HEK293 (cell line): ENCODE data around the gene MED20.

Source experiments
- CTCF ChIA-PET: fragments of 350-600 bp; formaldehyde crosslinking; extraction: SDS; loops from one replicate; lab custom pipeline; 2021; ENCODE audit warnings: antibody characterized with exemption; lab: Yijun Ruan, JAX
- POLR2A ChIA-PET: fragments of 300-600 bp; formaldehyde crosslinking; extraction: SDS; loops from one replicate; lab custom pipeline; 2020; ENCODE audit warnings: antibody characterized with exemption, inconsistent platforms; lab: Yijun Ruan, JAX
- H3K27ac ChIP-seq: fragments of 200-500 bp; sonication (Bioruptor generic); 2 replicates; pipeline ENCODE4 v1.5.1; 2014; ENCODE audit warnings: low read depth, low read length, control low read depth, inconsistent platforms; ENCODE audit errors: extremely low read depth
- H3K36me3 ChIP-seq, 2 experiments: fragments of 200-500 bp in 1 of 2; sonication (Bioruptor generic) in 1 of 2; 1 replicate in 1 of 2; 2 replicates in 1 of 2; pipeline ENCODE4 v1.5.1; 2014 to 2017; ENCODE audit warnings: inconsistent platforms in 2 of 2, low read length in 2 of 2; ENCODE audit not compliant: control insufficient read depth in 2 of 2, insufficient read depth in 1 of 2
- H3K4me1 ChIP-seq: fragments of 200-500 bp; sonication (Bioruptor generic); 2 replicates; pipeline ENCODE4 v1.5.1; 2014; ENCODE audit warnings: mild to moderate bottlenecking, low read length, inconsistent platforms; ENCODE audit not compliant: control insufficient read depth, insufficient read depth
- H3K4me3 ChIP-seq: 2 replicates; pipeline ENCODE4 v1.5.1; 2011; ENCODE audit warnings: low read depth, mild to moderate bottlenecking, control low read depth, low read length, moderate library complexity
- H3K9me3 ChIP-seq: fragments of 200-500 bp; sonication (Bioruptor generic); 2 replicates; pipeline ENCODE4 v1.5.1; 2014; ENCODE audit warnings: low read depth, low read length, inconsistent platforms; ENCODE audit not compliant: control insufficient read depth, insufficient read depth
- EGR2 ChIP-seq: fragments of 450-650 bp; formaldehyde crosslinking; IDR thresholded peaks from 2 replicates; pipeline ENCODE4 v1.5.1; 2016; ENCODE audit warnings: low read depth, missing biosample characterization, missing genetic modification characterization
- SCRT2 ChIP-seq: fragments of 450-650 bp; formaldehyde crosslinking; IDR thresholded peaks from 2 replicates; pipeline ENCODE4 v1.5.1; 2016; ENCODE audit warnings: missing biosample characterization, missing genetic modification characterization
- SETDB1 ChIP-seq: IDR thresholded peaks from one replicate; pipeline ENCODE4 v1.6.1; 2017; ENCODE audit warnings: mild to moderate bottlenecking, low read length, moderate library complexity, mixed read lengths; ENCODE audit not compliant: insufficient read length
- SP3 ChIP-seq: fragments of 450-650 bp; formaldehyde crosslinking; IDR thresholded peaks from 2 replicates; pipeline ENCODE4 v1.5.1; 2016; ENCODE audit warnings: missing biosample characterization, missing genetic modification characterization
- TRIM28 ChIP-seq: IDR thresholded peaks from 2 replicates; pipeline ENCODE4 v1.6.1; 2011; ENCODE audit warnings: low read length, control low read depth, borderline replicate concordance
- ZBTB1 ChIP-seq: fragments of 450-650 bp; formaldehyde crosslinking; IDR thresholded peaks from 2 replicates; pipeline ENCODE4 v1.5.1; 2016; ENCODE audit warnings: missing biosample characterization, missing genetic modification characterization
- ZBTB7A ChIP-seq: fragments of 450-650 bp; formaldehyde crosslinking; IDR thresholded peaks from 2 replicates; pipeline ENCODE4 v1.5.1; 2016; ENCODE audit warnings: low read depth, missing biosample characterization, missing genetic modification characterization
- ZNF311 ChIP-seq: fragments of 450-650 bp; formaldehyde crosslinking; IDR thresholded peaks from 2 replicates; pipeline ENCODE4 v1.5.1; 2017; ENCODE audit warnings: missing biosample characterization, missing genetic modification characterization, borderline replicate concordance
- TF ChIP-seq, protein P1 (sequence below): fragments of 450-650 bp; formaldehyde crosslinking; IDR thresholded peaks from 2 replicates; pipeline ENCODE4 v1.5.1; 2016; ENCODE audit warnings: missing biosample characterization, missing genetic modification characterization
- TF ChIP-seq, protein P2 (sequence below): fragments of 450-650 bp; formaldehyde crosslinking; IDR thresholded peaks from 2 replicates; pipeline ENCODE4 v1.5.1; 2017; ENCODE audit warnings: missing biosample characterization, missing genetic modification characterization
- TF ChIP-seq, protein P3 (sequence below): fragments of 450-650 bp; formaldehyde crosslinking; IDR thresholded peaks from 2 replicates; pipeline ENCODE4 v1.5.1; 2016; ENCODE audit warnings: missing biosample characterization, missing genetic modification characterization, borderline replicate concordance
- TF ChIP-seq, protein P4 (sequence below): fragments of 450-650 bp; formaldehyde crosslinking; IDR thresholded peaks from 2 replicates; pipeline ENCODE4 v1.5.1; 2017; ENCODE audit warnings: missing biosample characterization, mild to moderate bottlenecking, missing genetic modification characterization, moderate library complexity
- TF ChIP-seq, protein P5 (sequence below): fragments of 450-650 bp; formaldehyde crosslinking; optimal IDR thresholded peaks from 2 replicates; pipeline ENCODE3; 2016; ENCODE audit warnings: missing biosample characterization, mild to moderate bottlenecking, missing genetic modification characterization

Gene MED20

DNA sequence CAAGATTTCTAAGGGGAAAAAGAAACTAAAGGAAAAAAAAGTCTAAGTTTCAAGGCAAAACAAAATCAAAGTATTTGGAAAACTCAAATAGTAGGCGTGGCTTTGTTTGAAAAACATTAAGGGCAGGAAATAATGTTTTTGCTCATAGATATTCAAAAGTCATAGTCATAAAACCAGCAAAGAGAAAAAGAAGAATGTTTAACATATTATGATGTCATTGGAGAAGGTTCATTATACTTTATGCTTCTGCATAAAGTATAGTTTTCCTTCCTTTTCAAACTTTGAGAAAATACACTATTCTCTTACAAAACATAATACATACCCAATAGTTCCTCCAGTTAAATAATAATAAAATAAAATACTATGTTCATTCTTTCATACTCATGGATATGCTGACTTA, 39.4 kb downstream of the MED20 start (continued):
- TF ChIP-seq, protein P1, sequence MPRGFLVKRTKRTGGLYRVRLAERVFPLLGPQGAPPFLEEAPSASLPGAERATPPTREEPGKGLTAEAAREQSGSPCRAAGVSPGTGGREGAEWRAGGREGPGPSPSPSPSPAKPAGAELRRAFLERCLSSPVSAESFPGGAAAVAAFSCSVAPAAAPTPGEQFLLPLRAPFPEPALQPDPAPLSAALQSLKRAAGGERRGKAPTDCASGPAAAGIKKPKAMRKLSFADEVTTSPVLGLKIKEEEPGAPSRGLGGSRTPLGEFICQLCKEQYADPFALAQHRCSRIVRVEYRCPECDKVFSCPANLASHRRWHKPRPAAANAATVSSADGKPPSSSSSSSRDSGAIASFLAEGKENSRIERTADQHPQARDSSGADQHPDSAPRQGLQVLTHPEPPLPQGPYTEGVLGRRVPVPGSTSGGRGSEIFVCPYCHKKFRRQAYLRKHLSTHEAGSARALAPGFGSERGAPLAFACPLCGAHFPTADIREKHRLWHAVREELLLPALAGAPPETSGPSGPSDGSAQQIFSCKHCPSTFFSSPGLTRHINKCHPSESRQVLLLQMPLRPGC (tag by site-specific recombination), result no peak

DNA sequence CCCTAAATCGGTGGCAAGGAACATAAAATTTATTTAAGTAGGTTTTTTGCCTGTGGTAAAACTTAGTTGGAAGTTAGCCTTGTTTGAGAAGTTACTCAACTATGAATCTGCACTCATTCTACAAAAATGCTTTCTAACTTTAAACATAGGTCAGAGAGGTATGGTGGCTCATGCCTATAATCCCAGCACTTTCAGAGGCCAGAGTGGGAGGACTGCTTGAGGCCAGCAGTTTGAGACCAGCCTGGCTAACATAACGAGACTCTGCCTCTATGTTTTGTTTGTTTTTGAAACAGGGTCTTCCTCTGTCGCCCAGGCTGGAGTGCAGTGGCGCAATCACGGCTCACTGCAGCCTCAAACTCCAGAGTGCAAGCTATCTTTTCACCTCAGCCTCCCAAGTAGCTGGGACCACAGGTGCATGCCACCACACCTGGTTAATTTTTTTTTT, 42.0 kb downstream of the MED20 start:
- CTCF ChIA-PET, result interaction anchor here (0.6 to 1.5 kb wide), 4 partner anchors 14 to 208 kb away, joined by 3 to 12 read pairs (median 7); partner anchors contain the start of genes BYSL and MED20
- Histone ChIP-seq H3K4me1 (no peaks in the 10 kb centered on the region), H3K4me3 (no peak overlapping the region), H3K36me3 (no peaks in the 10 kb centered on the region), H3K9me3 (no peaks in the 10 kb centered on the region), H3K27ac (no peak overlapping the region)
- no peak for TF ChIP-seq EGR2 (tag by site-specific recombination)
- TF ChIP-seq, protein P2, sequence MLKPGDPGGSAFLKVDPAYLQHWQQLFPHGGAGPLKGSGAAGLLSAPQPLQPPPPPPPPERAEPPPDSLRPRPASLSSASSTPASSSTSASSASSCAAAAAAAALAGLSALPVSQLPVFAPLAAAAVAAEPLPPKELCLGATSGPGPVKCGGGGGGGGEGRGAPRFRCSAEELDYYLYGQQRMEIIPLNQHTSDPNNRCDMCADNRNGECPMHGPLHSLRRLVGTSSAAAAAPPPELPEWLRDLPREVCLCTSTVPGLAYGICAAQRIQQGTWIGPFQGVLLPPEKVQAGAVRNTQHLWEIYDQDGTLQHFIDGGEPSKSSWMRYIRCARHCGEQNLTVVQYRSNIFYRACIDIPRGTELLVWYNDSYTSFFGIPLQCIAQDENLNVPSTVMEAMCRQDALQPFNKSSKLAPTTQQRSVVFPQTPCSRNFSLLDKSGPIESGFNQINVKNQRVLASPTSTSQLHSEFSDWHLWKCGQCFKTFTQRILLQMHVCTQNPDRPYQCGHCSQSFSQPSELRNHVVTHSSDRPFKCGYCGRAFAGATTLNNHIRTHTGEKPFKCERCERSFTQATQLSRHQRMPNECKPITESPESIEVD (tag by site-specific recombination), result 0 out of 2 replicates have a peak, but pooled peaks have one; percentile 11
- TF ChIP-seq, protein P3, sequence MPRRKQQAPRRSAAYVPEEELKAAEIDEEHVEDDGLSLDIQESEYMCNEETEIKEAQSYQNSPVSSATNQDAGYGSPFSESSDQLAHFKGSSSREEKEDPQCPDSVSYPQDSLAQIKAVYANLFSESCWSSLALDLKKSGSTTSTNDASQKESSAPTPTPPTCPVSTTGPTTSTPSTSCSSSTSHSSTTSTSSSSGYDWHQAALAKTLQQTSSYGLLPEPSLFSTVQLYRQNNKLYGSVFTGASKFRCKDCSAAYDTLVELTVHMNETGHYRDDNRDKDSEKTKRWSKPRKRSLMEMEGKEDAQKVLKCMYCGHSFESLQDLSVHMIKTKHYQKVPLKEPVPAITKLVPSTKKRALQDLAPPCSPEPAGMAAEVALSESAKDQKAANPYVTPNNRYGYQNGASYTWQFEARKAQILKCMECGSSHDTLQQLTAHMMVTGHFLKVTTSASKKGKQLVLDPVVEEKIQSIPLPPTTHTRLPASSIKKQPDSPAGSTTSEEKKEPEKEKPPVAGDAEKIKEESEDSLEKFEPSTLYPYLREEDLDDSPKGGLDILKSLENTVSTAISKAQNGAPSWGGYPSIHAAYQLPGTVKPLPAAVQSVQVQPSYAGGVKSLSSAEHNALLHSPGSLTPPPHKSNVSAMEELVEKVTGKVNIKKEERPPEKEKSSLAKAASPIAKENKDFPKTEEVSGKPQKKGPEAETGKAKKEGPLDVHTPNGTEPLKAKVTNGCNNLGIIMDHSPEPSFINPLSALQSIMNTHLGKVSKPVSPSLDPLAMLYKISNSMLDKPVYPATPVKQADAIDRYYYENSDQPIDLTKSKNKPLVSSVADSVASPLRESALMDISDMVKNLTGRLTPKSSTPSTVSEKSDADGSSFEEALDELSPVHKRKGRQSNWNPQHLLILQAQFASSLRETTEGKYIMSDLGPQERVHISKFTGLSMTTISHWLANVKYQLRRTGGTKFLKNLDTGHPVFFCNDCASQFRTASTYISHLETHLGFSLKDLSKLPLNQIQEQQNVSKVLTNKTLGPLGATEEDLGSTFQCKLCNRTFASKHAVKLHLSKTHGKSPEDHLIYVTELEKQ, result no peak
- POLR2A ChIA-PET, result no interaction called here

DNA sequence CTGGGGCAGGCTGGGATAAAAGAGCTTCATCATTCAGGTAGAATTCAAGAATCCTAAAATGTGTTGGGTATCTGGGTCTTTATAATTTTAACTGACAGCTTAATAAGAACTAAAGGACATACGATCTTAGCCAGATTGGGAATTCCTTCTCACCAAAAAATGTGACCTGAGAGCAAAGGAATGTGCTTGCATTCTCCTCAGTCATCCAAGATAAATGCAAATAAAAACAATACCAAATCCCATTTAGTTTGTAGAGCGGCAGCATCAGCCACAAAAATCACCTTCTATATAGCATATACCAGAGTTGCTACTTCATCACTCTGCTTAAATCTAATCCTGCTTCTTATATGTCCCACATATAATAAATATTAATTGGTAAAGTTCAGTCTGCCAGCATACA, 42.7 kb downstream of the MED20 start:
- ChIA-PET CTCF (interaction anchor here (0.6 to 0.9 kb wide), 6 partner anchors 9 to 511 kb away, joined by 3 to 9 read pairs (median 4); partner anchors contain the start of genes BYSL and MED20), POLR2A (interaction anchor here (1.2 kb wide), 3 partner anchors 14 to 17 kb away, joined by 3 to 4 read pairs (median 3); partner anchors contain the start of gene USP49)
- Histone ChIP-seq H3K27ac (no peak overlapping the region), H3K36me3 (no peaks in the 10 kb centered on the region), H3K4me3 (no peak overlapping the region), H3K9me3 (no peaks in the 10 kb centered on the region), H3K4me1 (no peaks in the 10 kb centered on the region)
- TF ChIP-seq TRIM28 (no peak), ZBTB7A (no peak), SCRT2 (tag by site-specific recombination) (no peak), SETDB1 (no peak), ZNF311 (tag by site-specific recombination) (no peak), ZBTB1 (tag by site-specific recombination) (no peak), SP3 (tag by site-specific recombination) (no peak)
- TF ChIP-seq, protein P4, sequence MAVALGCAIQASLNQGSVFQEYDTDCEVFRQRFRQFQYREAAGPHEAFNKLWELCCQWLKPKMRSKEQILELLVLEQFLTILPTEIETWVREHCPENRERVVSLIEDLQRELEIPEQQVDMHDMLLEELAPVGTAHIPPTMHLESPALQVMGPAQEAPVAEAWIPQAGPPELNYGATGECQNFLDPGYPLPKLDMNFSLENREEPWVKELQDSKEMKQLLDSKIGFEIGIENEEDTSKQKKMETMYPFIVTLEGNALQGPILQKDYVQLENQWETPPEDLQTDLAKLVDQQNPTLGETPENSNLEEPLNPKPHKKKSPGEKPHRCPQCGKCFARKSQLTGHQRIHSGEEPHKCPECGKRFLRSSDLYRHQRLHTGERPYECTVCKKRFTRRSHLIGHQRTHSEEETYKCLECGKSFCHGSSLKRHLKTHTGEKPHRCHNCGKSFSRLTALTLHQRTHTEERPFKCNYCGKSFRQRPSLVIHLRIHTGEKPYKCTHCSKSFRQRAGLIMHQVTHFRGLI (tag by site-specific recombination), result no peak
- TF ChIP-seq, protein P5, sequence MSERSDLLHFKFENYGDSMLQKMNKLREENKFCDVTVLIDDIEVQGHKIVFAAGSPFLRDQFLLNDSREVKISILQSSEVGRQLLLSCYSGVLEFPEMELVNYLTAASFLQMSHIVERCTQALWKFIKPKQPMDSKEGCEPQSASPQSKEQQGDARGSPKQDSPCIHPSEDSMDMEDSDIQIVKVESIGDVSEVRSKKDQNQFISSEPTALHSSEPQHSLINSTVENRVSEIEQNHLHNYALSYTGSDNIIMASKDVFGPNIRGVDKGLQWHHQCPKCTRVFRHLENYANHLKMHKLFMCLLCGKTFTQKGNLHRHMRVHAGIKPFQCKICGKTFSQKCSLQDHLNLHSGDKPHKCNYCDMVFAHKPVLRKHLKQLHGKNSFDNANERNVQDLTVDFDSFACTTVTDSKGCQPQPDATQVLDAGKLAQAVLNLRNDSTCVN (tag by site-specific recombination), result no peak
